GM15510 (cell line): ENCODE measurements around the gene HOXD8.

Experiments
- POLR2A ChIP-seq: IDR thresholded peaks from 3 replicates; pipeline ENCODE4 v1.6.1; 2011; ENCODE audit warnings: borderline replicate concordance; ENCODE audit not compliant: insufficient read length; ENCODE audit errors: extremely low read depth

Gene HOXD8

GRCh38 chr2:176167398-176167797, 37.9 kb downstream of the HOXD8 start:
- TF ChIP-seq POLR2A: no peak

GRCh38 chr2:176169181-176169580, 39.7 kb downstream of the HOXD8 start:
- TF ChIP-seq POLR2A: no peak

- no peak for TF ChIP-seq POLR2A
Measured at GRCh38 chr2:176169711-176170110, 40.2 kb downstream of the HOXD8 start.

- TF ChIP-seq POLR2A: no peak
Measured at GRCh38 chr2:176170602-176171305, 41.2 kb downstream of the HOXD8 start.

GRCh38 chr2:176171351-176172006, 42.0 kb downstream of the HOXD8 start:
- TF ChIP-seq POLR2A: no peak

- no peak for TF ChIP-seq POLR2A
Measured at GRCh38 chr2:176172007-176172894, 42.7 kb downstream of the HOXD8 start.

- no peak for TF ChIP-seq POLR2A
Measured at GRCh38 chr2:176172895-176173566, 43.5 kb downstream of the HOXD8 start.

GRCh38 chr2:176173567-176174381, 44.3 kb downstream of the HOXD8 start:
- no peak for TF ChIP-seq POLR2A

- TF ChIP-seq POLR2A: no peak
Measured at GRCh38 chr2:176174382-176174823, 44.9 kb downstream of the HOXD8 start.

GRCh38 chr2:176174824-176175708, 45.6 kb downstream of the HOXD8 start:
- TF ChIP-seq POLR2A: no peak

- no peak for TF ChIP-seq POLR2A
Measured at GRCh38 chr2:176175709-176176607, 46.5 kb downstream of the HOXD8 start.

- no peak for TF ChIP-seq POLR2A
Measured at GRCh38 chr2:176177580-176178037, 48.1 kb downstream of the HOXD8 start.
